Tibial artery (tissue), 4 donors: ENCODE data around the gene TMPRSS9.

Experiments
- DNase-seq, 2 donors: peaks; one replicate each; pipeline ENCODE4 v3.0.0-alpha.2; 2019
- H3K27ac ChIP-seq, 2 donors: fragments of 200-600 bp; sonication (generic) in 1 of 2; 1 replicate in 1 of 2; 2 replicates in 1 of 2; pipeline ENCODE4 v1.5.1; 2018 to 2019; ENCODE audit warnings: mild to moderate bottlenecking in 1 of 2
- H3K27me3 ChIP-seq, 2 donors: fragments of 200-600 bp; sonication (generic) in 1 of 2; one replicate each; pipeline versions ENCODE4 v1.5.1 to v1.6.0; 2016 to 2019
- H3K36me3 ChIP-seq, 3 donors: fragments of 200-600 bp; sonication (generic) in 2 of 3; one replicate each; pipeline ENCODE4 v1.5.1; 2016 to 2019; ENCODE audit warnings: mild to moderate bottlenecking in 2 of 3
- H3K4me1 ChIP-seq, 4 donors: fragments of 200-600 bp; sonication (generic) in 2 of 4; 1 replicate in 3 of 4; 2 replicates in 1 of 4; pipeline ENCODE4 v1.5.1; 2016 to 2019
- H3K4me3 ChIP-seq, 2 donors: fragments of 200-600 bp; sonication (generic) in 1 of 2; 1 replicate in 1 of 2; 2 replicates in 1 of 2; pipeline ENCODE4 v1.5.1; 2018 to 2019; ENCODE audit warnings: mild to moderate bottlenecking in 2 of 2
- H3K9me3 ChIP-seq, 3 donors: fragments of 200-600 bp; sonication (generic) in 1 of 3; one replicate each; pipeline ENCODE4 v1.5.1; 2016 to 2019
- CTCF ChIP-seq, 2 experiments: fragments of 200-600 bp in 1 of 2; fragments of 450-650 bp in 1 of 2; IDR thresholded peaks; one replicate each; pipeline ENCODE4 v1.5.1; 2017 to 2019; ENCODE audit warnings: antibody characterized with exemption in 2 of 2, mild to moderate bottlenecking in 1 of 2, moderate library complexity in 1 of 2
- intact Hi-C: fragments of 100-400 bp; cut with DNase I; formaldehyde crosslinking; loops from one replicate; pipeline ENCODE4 v1.15.0; 2023; ENCODE audit warnings: low total_unique reads

The TMPRSS9 gene

GRCh38 chr19:2421581-2422306 lies 61.7 kb downstream of the TMPRSS9 start:
- H3K36me3 ChIP-seq: peaks cover 2 to 42% (median 3%) of the 10 kb centered on the region in 3 donors
- intact Hi-C loops: no loop called here
- no peak for TF ChIP-seq CTCF (IDR thresholded peaks at IDR 0.05)
- no peak overlapping the region for H3K4me3 ChIP-seq
- DNase-seq: no peak
- no peak overlapping the region for H3K27ac ChIP-seq
- no peaks in the 10 kb centered on the region for H3K9me3 ChIP-seq
- no peaks in the 10 kb centered on the region for H3K27me3 ChIP-seq
- H3K4me1 ChIP-seq: peaks cover 0 to 23% (median 20%) of the 10 kb centered on the region in 4 donors

- TF ChIP-seq CTCF (IDR thresholded peaks at IDR 0.05): no peak
- no peak overlapping the region for H3K27ac ChIP-seq
- DNase-seq: no peak
- peaks cover 0 to 29% (median 26%) of the 10 kb centered on the region in 4 donors for H3K4me1 ChIP-seq
- intact Hi-C loops: no loop called here
- H3K27me3 ChIP-seq: no peaks in the 10 kb centered on the region
- H3K36me3 ChIP-seq: peaks cover 0 to 28% (median 0%) of the 10 kb centered on the region in 3 donors
- H3K4me3 ChIP-seq: no peak overlapping the region
- H3K9me3 ChIP-seq: no peaks in the 10 kb centered on the region
Measured at GRCh38 chr19:2423071-2423914, 63.2 kb downstream of the TMPRSS9 start.

- H3K4me1 ChIP-seq: peaks cover 0 to 37% (median 32%) of the 10 kb centered on the region in 4 donors
- peaks cover 0 to 28% (median 0%) of the 10 kb centered on the region in 3 donors for H3K36me3 ChIP-seq
- DNase-seq: no peak
- H3K4me3 ChIP-seq: no peak overlapping the region
- no peak overlapping the region for H3K27ac ChIP-seq
- no peaks in the 10 kb centered on the region for H3K27me3 ChIP-seq
- TF ChIP-seq CTCF (IDR thresholded peaks at IDR 0.05): no peak
- intact Hi-C loops: no loop called here
- H3K9me3 ChIP-seq: no peaks in the 10 kb centered on the region
Measured at GRCh38 chr19:2423915-2424685, 64.0 kb downstream of the TMPRSS9 start.

GRCh38 chr19:2424686-2425621 lies 64.9 kb downstream of the TMPRSS9 start:
- DNase-seq: no peak
- peaks cover 0 to 40% (median 32%) of the 10 kb centered on the region in 4 donors for H3K4me1 ChIP-seq
- no peaks in the 10 kb centered on the region for H3K27me3 ChIP-seq
- TF ChIP-seq CTCF (IDR thresholded peaks at IDR 0.05): no peak
- no peaks in the 10 kb centered on the region for H3K9me3 ChIP-seq
- H3K36me3 ChIP-seq: peaks cover 0 to 28% (median 0%) of the 10 kb centered on the region in 3 donors
- intact Hi-C loops: no loop called here
- no peak overlapping the region for H3K27ac ChIP-seq
- H3K4me3 ChIP-seq: peak overlapping the region in 1 of 2 donors; percentile 68
